Lung microvascular endothelial cell (primary cell): ENCODE results near the gene CYBC1. TPM values are rescaled to one million over a fixed set of nuclear protein-coding genes. Genes with fewer than 3 reads are reported as not detected.

Experiments
- total RNA-seq: library from RNA; depleted of rRNA; stranded (reverse); fragments of >200 nt; gene quantifications from 2 replicates; pipeline ENCODE4 v1.2.1, GENCODE V29; 2014

CYBC1 gene
- total RNA-seq, 1 donor from 2014 or later = 57.1 TPM

Other genes starting within 250 kb of the CYBC1 start
- 2.0 and 3.4 TPM in 2 replicates for gene CCDC57, start 237.9 kb downstream of the CYBC1 start, total RNA-seq
- 67.8 and 135 TPM in 2 replicates for gene SLC16A3, start 221.7 kb downstream of the CYBC1 start, total RNA-seq
- gene CSNK1D, start 177.1 kb downstream of the CYBC1 start, total RNA-seq = 38.8 and 41.3 TPM in 2 replicates
- under 0.01 TPM in 1 of 2 replicates, not detected in the other for gene CD7, start 133.1 kb downstream of the CYBC1 start, total RNA-seq
- 1.3 and 1.8 TPM in 2 replicates for gene SECTM1, start 117.0 kb downstream of the CYBC1 start, total RNA-seq
- not detected in 2 replicates for gene TEX19, start 91.5 kb downstream of the CYBC1 start, total RNA-seq
- not detected in 2 replicates for gene UTS2R, start 79.0 kb downstream of the CYBC1 start, total RNA-seq
- gene HEXD, start 32.4 kb downstream of the CYBC1 start, total RNA-seq = 9.8 and 13.3 TPM in 2 replicates
- gene OGFOD3, start 32.2 kb downstream of the CYBC1 start, total RNA-seq = 13.9 and 19.8 TPM in 2 replicates
- 50.1 and 96.2 TPM in 2 replicates for gene NARF, start 8.0 kb upstream of the CYBC1 start, total RNA-seq
- 15.0 and 24.8 TPM in 2 replicates for gene FOXK2, start 69.0 kb upstream of the CYBC1 start, total RNA-seq
- 50.8 and 69.8 TPM in 2 replicates for gene WDR45B, start 197.7 kb upstream of the CYBC1 start, total RNA-seq
- 2.6 and 3.2 TPM in 2 replicates for gene RAB40B, start 247.9 kb upstream of the CYBC1 start, total RNA-seq